Pancreas (tissue), 10 donors: ENCODE measurements around the gene SLC66A1. TPM values are rescaled to one million over a fixed set of nuclear protein-coding genes. Genes with fewer than 3 reads are reported as not detected.

ENCODE experiments used
- ATAC-seq, 4 donors: fragments of 200-7000 bp; cut with Tn5 transposase; one replicate each; pipeline versions ENCODE4 v1.8.0 to v1.9.1; 2020; ENCODE audit warnings: mild to moderate bottlenecking in 4 of 4, moderate library complexity in 4 of 4
- DNase-seq, 6 donors: peaks; one replicate each; pipeline ENCODE4 v3.0.0-alpha.2; 2020
- FAIRE-seq: peaks from 2 replicates; lab custom pipeline; 2012; peaks lifted over from hg19 to GRCh38; lab: Jason Lieb, UNC
- H3K27ac ChIP-seq, 4 donors: fragments of 200-600 bp; sonication (generic); 1 replicate in 3 of 4; 2 replicates in 1 of 4; pipeline versions ENCODE4 v1.5.0 to v1.8.0; 2020
- H3K27me3 ChIP-seq, 4 donors: fragments of 200-600 bp; one replicate each; pipeline ENCODE4 v1.8.0; 2021
- H3K36me3 ChIP-seq, 3 donors: fragments of 200-600 bp; sonication (generic) in 1 of 3; one replicate each; pipeline versions ENCODE4 v1.5.0 to v1.8.0; 2020 to 2021
- H3K4me1 ChIP-seq, 3 donors: fragments of 200-600 bp; one replicate each; pipeline ENCODE4 v1.8.0; 2021
- H3K4me3 ChIP-seq, 4 donors: fragments of 200-600 bp; sonication (generic) in 2 of 4; one replicate each; pipeline versions ENCODE4 v1.5.0 to v1.8.0; 2020 to 2021
- H3K9me3 ChIP-seq, 4 donors: fragments of 200-600 bp; one replicate each; pipeline ENCODE4 v1.8.0; 2021
- CTCF ChIP-seq, 4 donors: fragments of 200-600 bp; sonication (generic) in 3 of 4; IDR thresholded peaks; one replicate each; pipeline versions ENCODE4 v1.5.0 to v1.8.0; 2021; ENCODE audit warnings: antibody characterized with exemption in 4 of 4
- WGBS, 2 donors: extraction: QIAGEN DNeasy Blood & Tissue Kit; methylation state at CpG; one replicate each; pipeline ENCODE4 v1.1.7; 2013; 5-methylcytosine and 5-hydroxymethylcytosine counted together
- intact Hi-C, 3 donors: fragments of 100-400 bp; cut with DNase I; formaldehyde crosslinking; loops; one replicate each; pipeline versions ENCODE4 v1.11.1 to v1.14.2; 2022
- polyA plus RNA-seq, 2 donors: library from polyadenylated mRNA; stranded (reverse); fragments of 200-250 nt; gene quantifications; one replicate each; pipeline ENCODE4 v1.2.3, GENCODE V29; 2013
- total RNA-seq, 6 donors: library from RNA; stranded (reverse); fragmentation: NEBNext Ultra II Directional in 4 of 6; extraction: Animal tissue kit (Norgen Biotek cat#: 25700) in 4 of 6; gene quantifications; one replicate each; pipeline versions ENCODE4 v1.2.1 to v1.2.4, GENCODE V29; 2021 to 2023
- donor health status: healthy with polysubstance abuse.
- donor health status: DM: no; HTN: no; CAD: no; lungs with moderate emphysema.
- donor health status: DM: no; HTN: no; CAD: no.
- donor health status: control.
- donor health status: control.
- donor health status: Bipolar disorder and iron deficiency.
- donor health status: DM: yes; HTN: yes; CAD: no.
- donor health status: DM: no; HTN: no; CAD: no.
- donor health status: DM: no; HTN: no; CAD: no.
- donor health status: DM: yes; HTN: yes; CAD: no.

Gene SLC66A1
- total and polyA plus RNA-seq, 8 donors = 6.4 to 26.1 (median 8.7) TPM

DNA sequence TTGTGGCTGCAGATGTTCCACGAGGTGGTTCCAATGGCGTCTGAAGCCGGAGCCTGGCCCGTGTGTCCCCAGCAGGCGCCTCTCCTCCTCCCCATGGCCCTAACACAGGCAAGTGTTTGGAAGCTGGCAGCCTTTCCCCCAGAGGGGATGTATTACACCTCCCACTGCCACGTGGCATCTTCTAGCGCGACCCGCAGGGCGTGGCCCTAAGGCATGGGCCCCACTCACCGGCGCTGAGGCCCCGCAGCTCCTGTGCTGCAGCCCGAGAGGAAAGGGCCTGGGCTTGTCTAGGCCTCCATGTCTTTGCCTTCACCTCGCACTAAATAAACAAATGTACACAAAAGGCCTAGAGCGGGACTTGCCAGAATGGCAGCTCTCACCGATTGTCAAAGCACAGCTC is 37.9 kb downstream of the SLC66A1 start:
- H3K27ac ChIP-seq = no peak overlapping the region
- no peak for TF ChIP-seq CTCF (IDR thresholded peaks at IDR 0.05)
- peaks cover 0 to 11% (median 0%) of the 10 kb centered on the region in 3 donors for H3K36me3 ChIP-seq
- 87 to 93% methylated on average over 17 of the region's 17 CpGs for WGBS, 2 donors
- intact Hi-C loops = loop anchor here in 2 of 3 donors (10.0 kb wide), 1 partner anchor 305 kb away; no protein-coding TSS in a partner anchor
- DNase-seq = no peak
- H3K9me3 ChIP-seq = no peaks in the 10 kb centered on the region
- ATAC-seq = no peak
- H3K4me1 ChIP-seq = no peaks in the 10 kb centered on the region
- no peak for FAIRE-seq
- no peaks in the 10 kb centered on the region for H3K27me3 ChIP-seq
- H3K4me3 ChIP-seq = no peak overlapping the region

DNA sequence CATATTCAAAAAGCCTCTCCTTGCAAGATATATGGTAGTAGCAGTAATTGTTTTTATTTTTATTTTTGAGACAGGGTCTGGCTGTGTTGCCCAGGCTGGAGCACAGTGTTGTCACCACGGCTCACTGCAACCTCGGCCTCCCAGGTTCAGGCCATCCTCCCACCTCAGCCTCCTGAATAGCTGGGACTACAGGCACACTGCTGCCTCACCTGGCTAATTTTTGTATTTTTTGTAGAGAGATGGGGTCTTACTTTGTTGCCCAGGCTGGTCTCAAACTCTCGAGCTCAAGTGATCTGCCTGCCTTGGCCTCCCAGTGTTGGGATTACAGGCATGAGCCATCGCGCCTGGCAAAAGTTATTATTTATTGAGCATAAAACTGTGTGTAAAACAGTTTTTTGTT is 38.4 kb downstream of the SLC66A1 start:
- Histone ChIP-seq H3K27me3 (no peaks in the 10 kb centered on the region), H3K36me3 (peaks cover 0 to 13% (median 0%) of the 10 kb centered on the region in 3 donors)
- intact Hi-C loops = no loop called here

DNA sequence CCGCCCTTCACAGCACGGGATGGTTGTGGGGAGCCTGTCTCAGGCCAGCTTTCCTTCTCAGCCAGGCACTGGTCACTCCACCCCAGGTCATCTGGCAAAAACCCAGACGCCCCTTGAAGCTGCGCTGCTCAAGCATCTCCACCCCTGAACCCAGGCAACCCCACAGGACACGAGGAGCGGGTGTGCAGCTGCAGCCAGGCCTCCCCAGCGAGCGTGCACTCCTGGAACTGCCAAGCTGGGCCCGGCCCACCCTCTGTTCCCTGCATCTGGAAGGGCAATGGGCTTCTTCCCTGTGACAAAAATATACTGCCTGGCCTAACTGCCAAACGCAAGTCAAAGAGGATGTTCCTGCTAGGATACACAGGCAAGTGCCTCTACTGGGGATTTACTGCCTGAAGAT is 39.7 kb downstream of the SLC66A1 start:
- ATAC-seq (no peak), FAIRE-seq (no peak), DNase-seq (no peak)
- Histone ChIP-seq H3K27me3 (no peaks in the 10 kb centered on the region), H3K27ac (no peak overlapping the region), H3K9me3 (no peaks in the 10 kb centered on the region), H3K4me1 (no peaks in the 10 kb centered on the region), H3K36me3 (peaks cover 0 to 23% (median 2%) of the 10 kb centered on the region in 3 donors), H3K4me3 (no peak overlapping the region)
- WGBS, 2 donors = 93% methylated on average over 10 of the region's 10 CpGs
- TF ChIP-seq CTCF (IDR thresholded peaks at IDR 0.05) = no peak
- intact Hi-C loops = no loop called here

More for the DNA sequence above, 38.4 kb downstream of the SLC66A1 start:
- ATAC-seq (no peak), DNase-seq (no peak), FAIRE-seq (no peak)
- H3K9me3 ChIP-seq = no peaks in the 10 kb centered on the region
- no peaks in the 10 kb centered on the region for H3K4me1 ChIP-seq
- 95 to 97% methylated on average over 5 of the region's 5 CpGs for WGBS, 2 donors
- no peak overlapping the region for H3K4me3 ChIP-seq
- no peak overlapping the region for H3K27ac ChIP-seq
- TF ChIP-seq CTCF (IDR thresholded peaks at IDR 0.05) = no peak

- H3K36me3 ChIP-seq = peaks cover 0 to 23% (median 2%) of the 10 kb centered on the region in 3 donors
- no peak overlapping the region for H3K27ac ChIP-seq
- no peak for ATAC-seq
Measured at GRCh38 chr1:19352839-19353238, 40.7 kb downstream of the SLC66A1 start.

More at GRCh38 chr1:19352839-19353238, 40.7 kb downstream of the SLC66A1 start:
- Histone ChIP-seq H3K9me3 (no peaks in the 10 kb centered on the region), H3K27me3 (no peaks in the 10 kb centered on the region), H3K4me1 (no peaks in the 10 kb centered on the region), H3K4me3 (no peak overlapping the region)
- DNase-seq (peak in 1 of 6 donors; percentile 51), FAIRE-seq (no peak)
- WGBS, 2 donors = 93 to 95% methylated on average over 14 of the region's 14 CpGs
- TF ChIP-seq CTCF (IDR thresholded peaks at IDR 0.05) = no peak
- intact Hi-C loops = no loop called here
